Muscle layer of colon (tissue), 2 donors: ENCODE results near the gene IL3.

Experiments used
- H3K27ac ChIP-seq: one replicate; pipeline ENCODE4 v1.7.0; 2013; ENCODE audit warnings: low read depth, mild to moderate bottlenecking, low read length, moderate library complexity
- H3K27me3 ChIP-seq, 2 donors: one replicate each; pipeline ENCODE4 v1.7.0; 2013; ENCODE audit warnings: low read length in 2 of 2, mild to moderate bottlenecking in 2 of 2; ENCODE audit not compliant: insufficient read depth in 2 of 2, control insufficient read depth in 1 of 2
- H3K36me3 ChIP-seq: one replicate; pipeline ENCODE4 v1.7.0; 2013; ENCODE audit warnings: mild to moderate bottlenecking, low read length; ENCODE audit not compliant: insufficient read depth
- H3K4me1 ChIP-seq: one replicate; pipeline ENCODE4 v1.7.0; 2013; ENCODE audit warnings: mild to moderate bottlenecking, low read length; ENCODE audit not compliant: insufficient read depth
- H3K4me3 ChIP-seq, 2 donors: one replicate each; pipeline ENCODE4 v1.7.0; 2013; ENCODE audit warnings: low read length in 2 of 2, low read depth in 1 of 2, mild to moderate bottlenecking in 1 of 2, moderate library complexity in 1 of 2
- H3K9ac ChIP-seq: one replicate; pipeline ENCODE4 v1.7.0; 2013; ENCODE audit warnings: low read length
- H3K9me3 ChIP-seq: one replicate; pipeline ENCODE4 v1.7.0; 2013; ENCODE audit warnings: mild to moderate bottlenecking, low read length
- donor health status: abdominal sarcoma.
- donor health status: Adenocarcinoma of cecum.

The IL3 gene

DNA sequence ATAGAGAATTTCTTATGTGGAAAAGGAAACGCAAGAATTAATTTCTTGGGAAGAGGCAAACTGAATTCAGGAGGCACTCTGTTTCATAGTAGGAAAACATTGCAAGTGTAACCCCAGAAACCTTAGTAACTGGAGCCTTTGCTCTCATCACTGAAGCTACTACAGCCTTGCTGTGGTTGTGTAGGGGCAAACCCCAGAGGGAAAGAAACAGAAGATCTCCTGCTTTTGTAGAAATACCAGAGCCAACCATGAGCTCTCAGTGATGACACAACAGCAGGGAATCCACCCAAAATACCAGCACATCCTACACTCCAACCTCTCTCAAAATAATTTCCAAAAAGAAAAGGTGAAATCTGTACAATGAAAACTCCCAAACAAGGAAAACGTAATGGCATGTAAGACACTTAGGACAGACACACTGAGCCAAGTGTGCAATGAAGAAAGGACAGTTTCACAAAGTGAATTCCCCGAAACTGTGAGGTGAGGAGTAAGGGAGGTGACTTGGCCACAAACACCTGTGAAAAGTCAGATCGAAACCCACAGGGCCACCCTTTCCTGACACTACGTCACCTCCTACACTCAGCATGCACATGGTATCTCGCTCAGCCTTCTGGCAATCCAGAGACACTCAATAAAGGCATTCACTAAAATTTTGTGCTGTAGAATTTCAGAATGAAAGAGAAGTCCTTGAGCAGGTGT is 40.4 kb upstream of the IL3 start:
- H3K9me3 ChIP-seq, result no peaks in the 10 kb centered on the region
- no peak overlapping the region for H3K4me3 ChIP-seq
- H3K9ac ChIP-seq, result no peak overlapping the region
- no peaks in the 10 kb centered on the region for H3K27me3 ChIP-seq
- H3K27ac ChIP-seq, result no peak overlapping the region
- no peaks in the 10 kb centered on the region for H3K4me1 ChIP-seq
- no peaks in the 10 kb centered on the region for H3K36me3 ChIP-seq

- no peaks in the 10 kb centered on the region for H3K36me3 ChIP-seq
- no peaks in the 10 kb centered on the region for H3K9me3 ChIP-seq
- H3K4me3 ChIP-seq, result no peak overlapping the region
- no peaks in the 10 kb centered on the region for H3K4me1 ChIP-seq
- no peak overlapping the region for H3K27ac ChIP-seq
- no peaks in the 10 kb centered on the region for H3K27me3 ChIP-seq
- H3K9ac ChIP-seq, result no peak overlapping the region
Measured at GRCh38 chr5:132020568-132021339, 39.7 kb upstream of the IL3 start.

GRCh38 chr5:132021654-132022053 is 38.8 kb upstream of the IL3 start:
- Histone ChIP-seq H3K9ac (no peak overlapping the region), H3K4me3 (no peak overlapping the region), H3K27ac (no peak overlapping the region), H3K27me3 (no peaks in the 10 kb centered on the region), H3K4me1 (no peaks in the 10 kb centered on the region), H3K9me3 (no peaks in the 10 kb centered on the region), H3K36me3 (no peaks in the 10 kb centered on the region)

GRCh38 chr5:132022737-132023136 is 37.7 kb upstream of the IL3 start:
- no peak overlapping the region for H3K9ac ChIP-seq
- H3K4me3 ChIP-seq, result no peak overlapping the region
- no peaks in the 10 kb centered on the region for H3K27me3 ChIP-seq
- H3K36me3 ChIP-seq, result no peaks in the 10 kb centered on the region
- H3K9me3 ChIP-seq, result no peaks in the 10 kb centered on the region
- no peaks in the 10 kb centered on the region for H3K4me1 ChIP-seq
- no peak overlapping the region for H3K27ac ChIP-seq

GRCh38 chr5:132023258-132024116 is 37.0 kb upstream of the IL3 start:
- H3K9me3 ChIP-seq, result no peaks in the 10 kb centered on the region

GRCh38 chr5:132024117-132024435 is 36.4 kb upstream of the IL3 start:
- no peaks in the 10 kb centered on the region for H3K9me3 ChIP-seq
- no peaks in the 10 kb centered on the region for H3K36me3 ChIP-seq
- H3K27me3 ChIP-seq, result no peaks in the 10 kb centered on the region
- H3K4me1 ChIP-seq, result no peaks in the 10 kb centered on the region
- no peak overlapping the region for H3K4me3 ChIP-seq
- H3K27ac ChIP-seq, result no peak overlapping the region
- no peak overlapping the region for H3K9ac ChIP-seq

More at GRCh38 chr5:132023258-132024116, 37.0 kb upstream of the IL3 start:
- Histone ChIP-seq H3K4me3 (no peak overlapping the region), H3K36me3 (no peaks in the 10 kb centered on the region), H3K27ac (no peak overlapping the region), H3K4me1 (no peaks in the 10 kb centered on the region), H3K9ac (no peak overlapping the region), H3K27me3 (no peaks in the 10 kb centered on the region)

GRCh38 chr5:132024789-132025402 is 35.6 kb upstream of the IL3 start:
- no peaks in the 10 kb centered on the region for H3K4me1 ChIP-seq
- H3K9me3 ChIP-seq, result no peaks in the 10 kb centered on the region
- H3K36me3 ChIP-seq, result no peaks in the 10 kb centered on the region
- no peaks in the 10 kb centered on the region for H3K27me3 ChIP-seq
- H3K4me3 ChIP-seq, result no peak overlapping the region
- H3K9ac ChIP-seq, result no peak overlapping the region
- no peak overlapping the region for H3K27ac ChIP-seq

GRCh38 chr5:132025403-132025971 is 35.0 kb upstream of the IL3 start:
- no peak overlapping the region for H3K9ac ChIP-seq
- H3K27me3 ChIP-seq, result no peaks in the 10 kb centered on the region
- no peak overlapping the region for H3K27ac ChIP-seq
- H3K4me3 ChIP-seq, result no peak overlapping the region
- H3K36me3 ChIP-seq, result no peaks in the 10 kb centered on the region
- no peaks in the 10 kb centered on the region for H3K4me1 ChIP-seq
- no peaks in the 10 kb centered on the region for H3K9me3 ChIP-seq

GRCh38 chr5:132026516-132027008 is 33.9 kb upstream of the IL3 start:
- Histone ChIP-seq H3K36me3 (no peaks in the 10 kb centered on the region), H3K27ac (no peak overlapping the region), H3K4me1 (no peaks in the 10 kb centered on the region), H3K9ac (no peak overlapping the region), H3K4me3 (no peak overlapping the region), H3K9me3 (no peaks in the 10 kb centered on the region), H3K27me3 (no peaks in the 10 kb centered on the region)

- no peaks in the 10 kb centered on the region for H3K4me1 ChIP-seq
- H3K9me3 ChIP-seq, result no peaks in the 10 kb centered on the region
- no peak overlapping the region for H3K9ac ChIP-seq
- no peak overlapping the region for H3K4me3 ChIP-seq
- H3K27me3 ChIP-seq, result no peaks in the 10 kb centered on the region
- no peaks in the 10 kb centered on the region for H3K36me3 ChIP-seq
- H3K27ac ChIP-seq, result no peak overlapping the region
Measured at GRCh38 chr5:132027027-132027426, 33.4 kb upstream of the IL3 start.
